GM12892 (cell line): ENCODE data around the gene ATP2B2.

Experiments
- POLR2A ChIP-seq: IDR thresholded peaks from 2 replicates; pipeline ENCODE4 v1.6.1; 2011; ENCODE audit warnings: low read depth, low read length, control low read depth
- TAF1 ChIP-seq: IDR thresholded peaks from 2 replicates; pipeline ENCODE4 v1.6.1; 2011; ENCODE audit warnings: low read depth, mild to moderate bottlenecking, control low read depth, low read length, borderline replicate concordance

- TF ChIP-seq POLR2A (no peak), TAF1 (no peak)
Measured at GRCh38 chr3:10548992-10549391, 43.6 kb upstream of the ATP2B2 start.
